HG03060 (cell line): ENCODE measurements around the gene LHPP.

Experiments
- ATAC-seq: cut with Tn5 transposase; IDR thresholded peaks from one replicate; pipeline ENCODE4 v1.9.1; 2021; ENCODE audit warnings: low read depth, moderate number of reproducible peaks; ENCODE audit not compliant: unreplicated experiment

The LHPP gene

GRCh38 chr10:124494046-124494807 is 32.6 kb downstream of the LHPP start:
- no peak for ATAC-seq

- no peak for ATAC-seq
These were observed 33.5 kb downstream of the LHPP start for GRCh38 chr10:124495162-124495561.

- no peak for ATAC-seq
These were observed 34.1 kb downstream of the LHPP start for GRCh38 chr10:124495725-124496124.

GRCh38 chr10:124496150-124496549 is 34.5 kb downstream of the LHPP start:
- ATAC-seq, result no peak

GRCh38 chr10:124496620-124497019 is 35.0 kb downstream of the LHPP start:
- no peak for ATAC-seq

- no peak for ATAC-seq
These were observed 35.7 kb downstream of the LHPP start for GRCh38 chr10:124497196-124497881.

- no peak for ATAC-seq
These were observed 36.4 kb downstream of the LHPP start for GRCh38 chr10:124498056-124498455.

- ATAC-seq, result no peak
These were observed 39.1 kb downstream of the LHPP start for GRCh38 chr10:124500757-124501156.

GRCh38 chr10:124504711-124505110 is 43.1 kb downstream of the LHPP start:
- ATAC-seq, result no peak

- ATAC-seq, result no peak
These were observed 43.7 kb downstream of the LHPP start for GRCh38 chr10:124505279-124505678.

- no peak for ATAC-seq
These were observed 46.5 kb downstream of the LHPP start for GRCh38 chr10:124508070-124508667.

GRCh38 chr10:124508907-124509454 is 47.4 kb downstream of the LHPP start:
- no peak for ATAC-seq

GRCh38 chr10:124509880-124510632 is 48.4 kb downstream of the LHPP start:
- no peak for ATAC-seq

GRCh38 chr10:124510759-124511158 is 49.1 kb downstream of the LHPP start:
- ATAC-seq, result no peak

GRCh38 chr10:124511205-124512039 is 49.8 kb downstream of the LHPP start:
- ATAC-seq, result no peak

- ATAC-seq, result no peak
These were observed 50.4 kb downstream of the LHPP start for GRCh38 chr10:124512040-124512428.

GRCh38 chr10:124512600-124512999 is 51.0 kb downstream of the LHPP start:
- no peak for ATAC-seq

- ATAC-seq, result no peak
These were observed 53.8 kb downstream of the LHPP start for GRCh38 chr10:124515244-124515970.

GRCh38 chr10:124516181-124516580 is 54.6 kb downstream of the LHPP start:
- no peak for ATAC-seq
